GM19238 (cell line): Measurements from ENCODE around the gene TYK2.
"Not testable (repeated sequence)": the region's sequence is repeated elsewhere in the genome, so short reads cannot be mapped to it uniquely, and the experiment has no call there.

ENCODE experiments used
- DNase-seq: peaks from one replicate; pipeline ENCODE4 v3.0.0; 2011; ENCODE audit warnings: low spot score; ENCODE audit not compliant: insufficient read length

Gene TYK2

DNA sequence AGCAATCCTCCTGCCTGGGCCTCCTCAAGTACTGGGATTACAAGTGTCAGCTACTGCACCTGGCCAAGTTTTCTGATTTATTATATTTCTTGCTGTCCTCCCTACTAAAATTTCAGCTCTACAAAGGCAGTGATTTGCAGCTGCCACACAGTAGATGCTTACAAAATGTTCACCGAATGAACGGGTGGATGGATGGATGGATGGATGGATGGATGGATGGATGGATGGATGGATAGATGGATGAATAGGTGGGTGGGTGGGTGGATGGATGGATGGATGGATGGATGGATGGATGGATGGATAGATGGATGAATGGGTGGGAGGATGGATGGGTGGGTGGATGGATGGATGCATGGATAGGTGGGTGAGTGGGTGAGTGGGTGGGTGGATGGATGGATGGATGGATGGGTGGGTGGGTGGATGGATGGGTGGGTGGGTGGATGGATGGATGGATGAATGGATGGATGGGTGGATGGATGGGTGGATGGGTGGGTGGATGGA, 3.2 kb downstream of the TYK2 start:
- not testable (repeated sequence) for DNase-seq

DNA sequence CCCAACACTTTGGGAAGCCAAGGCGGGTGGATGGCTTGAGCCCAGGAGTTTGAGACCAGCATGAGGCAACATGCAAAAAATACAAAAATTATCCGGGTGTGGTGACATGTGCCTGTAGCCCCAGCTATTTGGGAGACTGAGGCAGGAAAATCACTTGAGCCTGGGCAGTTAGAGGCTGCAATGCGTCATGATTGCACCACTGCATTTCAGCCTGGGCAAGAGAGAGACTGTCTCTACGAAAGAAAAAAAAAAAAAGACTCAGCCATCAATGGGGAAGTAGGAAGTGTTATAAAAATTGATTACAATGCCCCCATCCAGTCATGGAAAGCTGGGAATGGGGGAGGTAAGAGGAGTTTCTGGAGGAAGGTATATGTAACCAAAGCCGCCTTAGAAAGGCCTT, 5.4 kb downstream of the TYK2 start:
- no peak for DNase-seq

DNA sequence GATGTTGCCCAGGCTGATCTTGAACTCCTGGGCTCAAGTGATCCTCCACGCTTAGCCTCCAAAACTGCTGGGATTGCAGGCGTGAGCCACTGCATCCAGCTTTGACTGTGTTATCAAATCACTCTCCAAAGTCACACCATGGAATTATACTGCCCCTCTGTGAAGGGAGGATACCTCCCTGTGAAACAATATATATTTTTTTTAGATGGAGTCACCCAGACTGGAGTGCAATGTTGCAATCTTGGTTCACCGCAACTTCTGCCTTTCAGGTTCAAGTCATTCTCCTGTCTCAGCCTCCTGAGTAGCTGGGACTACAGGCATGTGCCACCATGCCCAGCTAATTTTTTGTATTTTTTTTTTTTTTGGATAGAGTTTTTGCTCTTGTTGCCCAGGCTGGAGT, 7.7 kb downstream of the TYK2 start:
- no peak for DNase-seq

DNA sequence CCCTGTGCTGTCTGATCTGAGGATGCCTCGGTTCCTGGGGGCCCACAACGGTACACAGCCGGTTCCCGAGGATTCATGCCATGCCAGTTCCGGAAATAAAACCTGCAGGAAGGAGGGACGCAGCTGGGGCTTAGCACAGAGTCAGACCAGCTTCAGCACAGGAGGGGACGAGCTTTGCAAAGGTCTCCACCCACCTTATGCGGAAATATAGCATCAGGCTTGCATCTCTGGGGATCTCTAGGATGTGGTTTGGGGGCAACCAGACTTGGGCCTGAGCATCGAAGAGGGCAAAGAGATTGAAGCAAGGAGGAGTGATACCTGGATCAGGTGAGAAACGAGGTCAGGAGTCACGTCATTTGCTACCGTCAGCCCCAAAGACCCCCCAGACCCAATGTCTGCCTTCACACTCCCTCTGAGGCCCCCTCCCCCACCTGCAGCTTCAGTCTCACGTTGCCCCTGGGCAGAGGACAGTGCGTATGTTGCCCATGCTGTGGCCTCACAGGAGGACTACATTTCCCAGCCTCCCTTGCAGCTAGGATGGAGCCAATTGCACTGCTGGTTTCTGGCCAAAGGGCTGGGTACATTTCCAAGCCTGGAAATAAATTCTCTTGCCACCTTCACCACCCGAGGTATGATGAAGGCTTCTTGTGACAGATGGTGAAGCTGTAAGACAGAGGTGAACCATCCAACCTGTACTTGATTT, 12.1 kb downstream of the TYK2 start:
- DNase-seq = no peak

- not testable (repeated sequence) for DNase-seq
These were observed 13.3 kb downstream of the TYK2 start for GRCh38 chr19:10366950-10367512.

DNA sequence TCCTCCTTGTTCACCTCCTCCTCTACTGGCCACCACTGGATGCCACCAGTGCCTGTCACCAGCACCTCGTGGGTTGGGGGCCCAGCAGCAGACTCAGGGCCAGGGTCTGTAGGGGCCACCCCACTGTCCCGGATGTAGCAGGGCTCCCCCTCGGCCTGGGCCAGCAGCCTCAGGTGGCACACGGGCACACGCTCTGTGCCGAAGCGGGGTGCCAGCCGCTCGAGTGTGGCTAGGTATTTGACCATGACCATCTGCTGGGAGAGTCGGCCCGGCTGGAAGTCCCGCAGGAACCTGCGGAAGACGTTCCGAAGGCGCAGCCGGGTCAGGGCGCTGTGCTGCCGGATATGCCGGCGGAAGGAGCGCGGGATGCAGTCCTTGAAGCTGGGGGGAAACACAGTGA, 14.9 kb downstream of the TYK2 start:
- no peak for DNase-seq

DNA sequence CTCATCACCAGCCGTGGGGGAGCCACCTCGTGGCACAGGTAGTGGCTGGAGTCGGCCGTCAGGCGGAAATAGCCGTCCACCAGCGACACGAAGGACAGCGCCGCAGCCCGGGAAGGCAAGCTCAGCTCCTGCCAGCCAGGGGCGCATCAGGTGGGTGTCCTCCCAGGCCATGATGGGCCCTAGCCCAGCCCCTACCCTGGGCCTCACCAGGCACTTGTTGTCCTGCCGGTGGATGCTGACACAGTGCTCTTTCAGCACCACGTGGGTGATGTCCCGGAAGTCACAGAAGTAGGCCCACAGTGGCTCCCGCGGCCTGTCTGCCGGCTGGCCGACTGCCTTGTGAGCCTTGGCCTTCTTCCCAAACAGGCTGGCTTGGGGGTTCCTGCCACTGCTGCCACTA, 15.7 kb downstream of the TYK2 start:
- no peak for DNase-seq

DNA sequence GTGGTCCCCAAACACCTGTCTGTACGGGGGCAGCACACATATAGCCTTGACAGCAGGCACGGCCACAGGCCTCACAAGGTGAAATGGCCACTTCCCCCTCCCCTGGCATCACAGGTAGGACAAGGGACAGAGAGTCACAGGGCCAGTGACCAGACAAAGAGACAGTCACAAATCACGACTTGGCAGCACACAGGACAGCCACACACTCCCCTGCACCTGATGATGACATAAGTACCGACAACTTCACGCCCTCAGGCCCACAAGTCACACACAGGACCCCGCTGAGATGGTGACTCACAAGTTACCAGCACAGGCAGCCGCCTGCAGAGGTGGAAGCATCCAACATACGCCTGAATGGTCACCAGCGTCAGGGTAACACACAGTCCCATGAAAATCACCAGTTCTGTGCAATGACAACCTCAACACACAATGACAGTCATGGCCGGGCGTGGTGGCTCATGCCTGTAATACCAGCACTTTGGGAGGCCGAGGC, 16.5 kb downstream of the TYK2 start:
- no peak for DNase-seq

DNA sequence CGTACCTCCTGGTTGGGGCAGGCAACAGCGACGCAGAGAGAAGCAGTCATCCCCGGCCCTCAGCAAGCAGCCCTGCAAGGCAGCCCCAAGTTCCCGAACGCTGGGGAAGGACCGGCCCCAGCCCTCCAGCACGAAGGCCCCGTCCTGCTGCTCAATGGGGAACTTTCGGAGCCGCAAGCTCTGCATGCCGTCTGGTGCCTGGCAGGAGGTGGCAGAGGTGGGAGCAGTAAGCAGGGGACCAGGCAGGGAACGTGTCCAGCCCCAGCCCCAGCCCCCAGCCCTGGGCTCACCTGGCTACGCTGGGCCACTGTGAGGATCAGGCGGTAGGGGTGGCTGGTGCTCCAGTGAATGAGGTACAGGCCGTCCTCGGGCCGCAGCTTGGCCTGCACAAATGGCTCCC, 18.1 kb downstream of the TYK2 start:
- no peak for DNase-seq

GRCh38 chr19:10361569-10362011, 18.8 kb downstream of the TYK2 start:
- no peak for DNase-seq

DNA sequence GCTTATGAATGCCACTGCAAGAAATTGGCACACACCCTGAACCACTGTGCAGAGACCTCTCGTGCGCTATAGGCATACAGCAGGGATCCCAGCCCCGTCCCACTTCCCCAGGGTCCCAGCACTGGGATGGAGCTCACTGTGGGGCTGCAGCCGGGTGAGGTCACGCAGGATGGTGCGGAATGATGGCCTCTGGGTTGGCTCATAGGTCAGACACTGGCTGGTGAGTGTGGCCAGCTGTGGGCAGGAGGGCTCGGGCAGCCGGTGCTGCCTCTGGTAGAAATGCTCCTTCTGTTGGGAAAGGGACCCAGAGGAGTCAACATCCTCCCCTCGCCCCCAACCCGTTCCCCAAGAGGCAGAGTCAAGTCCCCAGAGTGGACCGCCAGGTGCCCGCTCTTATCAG, 23.9 kb downstream of the TYK2 start:
- no peak for DNase-seq

GRCh38 chr19:10353793-10354391, 26.5 kb downstream of the TYK2 start:
- DNase-seq = no peak

DNA sequence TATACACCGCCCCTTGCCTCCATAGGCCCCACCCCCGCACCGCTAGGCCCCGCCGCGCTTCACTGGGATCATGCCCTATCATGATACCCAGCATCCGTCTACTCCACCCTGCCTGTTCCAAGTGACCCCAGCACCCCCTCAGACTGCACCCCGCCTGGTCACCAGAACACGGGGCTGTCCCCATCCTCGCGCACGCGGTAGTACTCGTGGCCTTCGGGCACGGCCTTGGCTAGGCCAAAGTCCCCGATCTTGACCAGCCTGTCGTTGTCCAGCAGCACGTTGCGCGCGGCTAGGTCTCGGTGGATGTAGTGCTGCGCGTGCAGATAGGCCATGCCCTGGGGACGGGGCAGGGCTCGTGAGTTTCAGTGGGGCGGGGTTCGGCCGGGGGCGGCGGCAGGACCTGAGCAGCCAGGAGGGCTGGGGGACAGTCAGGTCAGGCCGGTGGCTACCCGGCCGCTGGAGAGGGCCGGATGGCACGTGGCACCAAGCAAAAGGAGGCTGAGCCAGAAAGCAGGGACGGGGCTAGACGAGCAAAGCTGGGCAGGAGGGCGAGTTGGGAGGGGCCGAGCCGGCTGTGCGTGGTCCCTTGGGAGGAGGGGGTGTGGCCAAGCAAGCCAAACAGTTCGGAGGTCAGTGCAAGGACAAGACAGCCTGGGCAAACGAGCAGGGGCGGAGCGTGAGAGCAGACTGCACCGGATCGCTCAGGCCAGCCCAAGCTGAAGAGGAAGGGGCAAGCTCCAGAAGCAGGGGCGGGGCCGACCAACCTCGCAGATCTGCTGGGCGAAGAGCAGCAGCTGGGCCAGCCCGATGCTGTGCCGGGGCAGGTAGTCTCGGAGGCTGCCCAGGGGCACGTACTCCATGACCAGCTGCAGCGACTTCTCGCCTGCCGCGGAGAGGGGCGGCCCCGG, 27.4 kb downstream of the TYK2 start:
- DNase-seq = no peak

DNA sequence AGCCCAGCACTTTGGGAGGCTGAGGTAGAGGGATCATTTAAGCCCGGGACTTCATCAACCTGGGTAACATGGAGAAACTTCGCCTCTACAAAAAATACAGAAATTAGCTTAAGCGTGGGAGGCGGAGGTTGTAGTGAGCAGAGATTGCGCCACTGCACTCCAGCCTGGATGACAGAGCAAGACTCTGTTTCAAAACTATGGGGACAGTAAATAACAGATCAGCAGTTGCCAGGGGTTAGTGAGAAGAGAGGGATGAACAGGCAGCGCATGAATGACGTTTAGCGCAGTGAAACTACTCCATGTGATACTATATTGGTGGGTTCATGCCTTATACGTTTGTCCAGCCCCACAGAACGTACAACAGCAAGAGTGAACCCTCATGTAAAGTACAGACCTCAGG, 33.9 kb downstream of the TYK2 start:
- DNase-seq = no peak

DNA sequence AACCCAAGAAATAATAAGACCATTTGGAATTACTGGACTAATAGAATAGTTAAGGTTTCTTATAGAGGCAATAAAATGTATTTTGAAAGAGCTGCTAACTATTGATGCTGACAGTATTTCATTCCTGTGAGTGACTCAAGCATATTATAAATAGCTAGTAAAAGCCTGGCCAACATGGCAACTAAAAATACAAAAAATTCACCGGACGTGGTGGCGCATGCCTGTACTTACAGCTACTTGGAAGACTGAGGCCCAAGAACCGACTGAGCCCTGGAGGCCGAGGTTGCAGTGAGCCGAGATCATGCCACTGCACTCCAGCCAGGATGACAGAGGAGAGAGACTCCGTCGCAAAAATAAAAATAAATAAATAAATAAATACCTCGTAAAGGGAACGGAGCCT, 35.6 kb downstream of the TYK2 start:
- no peak for DNase-seq

- DNase-seq = no peak
These were observed 36.9 kb downstream of the TYK2 start for GRCh38 chr19:10343495-10343894.

DNA sequence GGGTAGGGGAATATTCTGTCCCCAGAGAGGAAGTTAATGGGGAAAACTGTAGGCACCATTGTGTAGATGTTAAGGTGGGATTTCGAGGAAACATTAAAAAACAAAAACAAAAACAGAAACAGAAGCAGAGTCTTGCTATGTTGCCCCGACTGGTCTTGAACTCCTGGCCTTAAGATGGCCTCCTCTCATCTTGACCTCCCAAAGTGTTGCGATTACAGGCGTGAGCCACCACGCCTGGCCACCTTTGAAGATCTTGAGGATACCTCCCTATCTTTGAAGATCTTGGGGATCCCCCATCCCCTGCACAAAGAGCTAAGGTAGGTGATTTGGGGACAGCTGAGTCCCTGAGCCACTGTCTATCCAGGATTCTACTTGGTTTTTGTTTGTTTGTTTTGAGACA, 40.4 kb downstream of the TYK2 start:
- no peak for DNase-seq

- peak; percentile 75 for DNase-seq
These were observed 40.9 kb downstream of the TYK2 start, which contains the start of gene ICAM3 for GRCh38 chr19:10339380-10339960. TSS of gene ICAM3 (minus strand) at chr19:10339624. CDS start at chr19:10339614, 10 bp downstream.

DNA sequence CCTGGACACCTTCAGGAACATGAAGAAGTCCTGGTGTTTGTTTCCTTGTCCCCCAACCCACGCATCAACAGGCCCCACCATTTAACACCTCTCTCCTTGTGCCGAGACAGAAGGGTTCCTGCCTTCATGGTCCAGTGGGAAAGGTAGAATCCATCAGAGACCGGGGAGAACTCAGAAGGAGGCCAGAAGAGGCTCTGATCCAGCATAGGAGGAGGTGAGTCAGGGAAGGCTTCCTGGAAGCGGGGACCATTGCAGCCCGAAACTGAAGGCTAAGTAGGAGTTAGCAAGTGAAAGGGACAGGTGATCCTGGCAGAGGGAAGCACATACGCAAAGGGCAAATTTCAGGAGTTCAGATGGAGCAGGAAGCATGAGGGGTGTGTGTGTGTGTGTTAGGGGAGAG, 41.4 kb downstream of the TYK2 start:
- no peak for DNase-seq

- not testable (repeated sequence) for DNase-seq
These were observed 43.6 kb downstream of the TYK2 start for GRCh38 chr19:10336725-10337124.

- no peak for DNase-seq
These were observed 44.9 kb downstream of the TYK2 start for GRCh38 chr19:10335352-10335985.
